Effector CD4-positive, alpha-beta T cell (primary cell): Measurements from ENCODE around the gene GOLGA6A.
A peak's percentile ranks its signal among the peaks of the same experiment; 100 is the strongest.
"Not testable (repeated sequence)": the region's sequence is repeated elsewhere in the genome, so short reads cannot be mapped to it uniquely, and the experiment has no call there.

Source experiments
- DNase-seq: peaks from one replicate; pipeline ENCODE4 v3.0.0-alpha.2; 2020

GOLGA6A gene

DNA sequence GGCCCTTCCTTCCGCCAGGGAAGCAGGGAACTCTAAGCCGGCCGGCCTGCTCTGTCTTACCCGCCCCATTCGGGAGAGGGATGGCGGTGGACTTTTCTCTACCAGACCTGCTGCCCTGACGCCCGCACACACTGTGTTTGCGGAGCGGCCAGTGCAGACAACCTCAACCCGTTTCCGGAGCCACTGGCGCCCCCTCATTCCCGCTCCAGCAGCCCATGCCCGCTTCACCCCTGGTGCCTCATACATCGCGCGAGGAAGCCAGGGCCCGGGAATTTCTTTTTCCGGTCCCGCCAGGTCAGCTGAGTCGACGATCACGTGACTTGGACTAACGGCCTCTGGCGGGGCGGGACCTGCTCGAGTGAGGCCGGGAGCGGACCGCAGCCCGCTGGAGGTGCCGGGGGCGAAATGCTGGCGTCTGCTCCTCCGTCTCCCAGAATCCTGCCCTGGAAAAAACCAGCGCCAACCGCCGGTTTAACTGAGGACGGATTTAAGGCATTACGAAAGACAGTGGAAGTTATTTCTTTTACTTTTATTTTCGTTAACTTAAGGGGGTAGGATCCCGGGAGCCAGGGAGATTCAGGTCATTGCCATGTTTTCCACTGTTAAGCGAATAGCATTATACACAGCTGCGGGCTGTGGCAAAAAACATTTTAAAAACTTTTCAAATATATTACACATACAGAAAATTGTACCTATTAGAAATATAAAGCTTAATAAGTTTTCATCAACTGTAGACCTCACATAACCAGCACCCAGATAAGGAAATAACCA lies 17.8 kb upstream of the GOLGA6A start:
- DNase-seq = peak; percentile 9

DNA sequence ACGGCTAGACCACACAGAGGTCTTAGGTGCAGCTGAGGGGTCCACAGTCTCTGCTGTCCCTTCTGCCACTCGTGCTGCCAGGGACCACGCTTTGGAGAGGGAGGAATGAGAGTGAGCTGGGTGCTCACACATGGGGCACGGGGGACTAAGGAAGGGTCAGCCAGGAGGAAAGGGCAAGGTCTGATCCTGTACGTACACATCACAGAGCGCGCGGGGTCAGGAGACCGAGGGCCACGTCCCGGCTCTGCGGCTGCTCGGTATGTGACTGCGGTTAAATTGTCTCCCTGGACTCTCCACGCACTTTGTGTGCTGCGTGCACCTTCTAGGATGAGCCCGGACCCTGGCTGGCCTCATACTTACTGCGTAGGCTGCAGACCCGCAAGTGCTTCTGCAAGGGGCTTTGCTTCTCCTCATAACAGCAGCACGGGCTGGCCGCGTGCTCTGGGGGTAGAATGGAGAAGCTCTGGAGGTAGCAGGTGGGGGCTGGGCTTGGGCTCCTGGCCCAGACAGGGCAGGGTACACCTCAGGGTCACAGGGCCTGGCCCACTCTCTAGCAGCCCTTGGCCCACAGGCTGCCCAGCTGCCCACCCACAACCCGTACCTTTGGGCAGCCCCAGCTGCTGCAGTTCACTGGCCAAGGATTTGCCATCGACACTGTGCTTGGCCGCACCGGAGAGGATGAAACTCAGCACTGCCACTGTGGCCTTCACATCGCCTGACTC lies 14.6 kb upstream of the GOLGA6A start:
- DNase-seq = not testable (repeated sequence)

DNA sequence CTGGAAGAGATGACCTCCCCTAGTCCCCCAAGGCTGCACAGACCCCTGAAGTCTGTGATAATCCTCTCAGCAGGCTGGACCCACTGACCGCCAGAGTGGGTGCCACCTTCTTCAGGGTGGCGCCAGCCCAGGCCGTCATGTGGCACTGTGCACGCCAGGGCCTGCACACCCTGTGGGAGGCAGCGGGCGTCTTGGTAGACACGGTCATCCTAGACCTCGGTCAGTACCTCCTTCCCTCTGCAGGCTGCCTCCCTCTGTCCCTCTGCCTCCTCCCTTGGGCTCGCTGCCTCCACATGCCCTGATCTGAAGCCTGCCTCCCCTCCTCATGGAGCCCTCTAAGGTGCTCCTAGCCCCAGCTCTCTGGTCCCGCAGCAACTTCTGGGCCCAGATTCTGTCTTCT lies 13.3 kb upstream of the GOLGA6A start:
- DNase-seq = not testable (repeated sequence)

DNA sequence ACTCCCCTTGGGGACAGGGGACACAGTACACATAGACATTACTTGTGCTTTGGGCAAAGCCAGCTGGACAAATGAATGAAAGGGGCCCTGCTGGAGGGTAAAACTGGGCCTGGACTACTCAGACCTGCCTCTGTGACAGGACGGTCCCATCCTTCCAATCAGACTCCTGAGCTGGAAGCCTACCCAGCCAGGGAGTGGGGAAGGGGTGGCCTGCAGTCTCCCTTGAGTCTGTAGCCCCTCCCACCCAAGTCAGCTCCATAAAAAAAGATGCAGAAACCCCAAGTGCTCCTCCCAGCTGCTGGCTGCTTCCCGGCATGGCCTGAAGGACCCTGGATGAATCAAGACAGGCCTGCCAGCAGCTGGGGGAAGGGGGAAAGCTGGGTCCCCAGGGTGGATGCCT lies 12.2 kb upstream of the GOLGA6A start:
- not testable (repeated sequence) for DNase-seq

DNA sequence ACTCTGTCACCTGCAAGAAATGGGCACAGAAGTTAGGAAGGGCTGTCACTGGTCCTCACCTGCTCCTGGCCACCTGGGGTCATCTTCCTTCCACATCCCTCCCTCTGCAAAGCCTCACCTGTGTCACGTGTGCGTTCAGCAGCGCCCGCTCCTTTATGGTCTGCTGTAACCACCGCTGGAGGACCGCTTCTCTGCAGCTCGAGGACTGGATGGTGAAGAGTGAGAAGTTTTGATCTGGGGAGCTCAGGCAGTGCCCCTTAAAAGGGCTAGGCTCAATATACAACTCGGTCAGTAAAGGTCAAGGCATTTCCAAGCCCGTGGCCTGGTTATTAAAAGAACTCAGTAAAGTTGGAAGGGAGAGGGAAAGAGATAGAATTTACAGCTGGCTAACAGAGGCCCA lies 6.6 kb downstream of the GOLGA6A start:
- DNase-seq = not testable (repeated sequence)

DNA sequence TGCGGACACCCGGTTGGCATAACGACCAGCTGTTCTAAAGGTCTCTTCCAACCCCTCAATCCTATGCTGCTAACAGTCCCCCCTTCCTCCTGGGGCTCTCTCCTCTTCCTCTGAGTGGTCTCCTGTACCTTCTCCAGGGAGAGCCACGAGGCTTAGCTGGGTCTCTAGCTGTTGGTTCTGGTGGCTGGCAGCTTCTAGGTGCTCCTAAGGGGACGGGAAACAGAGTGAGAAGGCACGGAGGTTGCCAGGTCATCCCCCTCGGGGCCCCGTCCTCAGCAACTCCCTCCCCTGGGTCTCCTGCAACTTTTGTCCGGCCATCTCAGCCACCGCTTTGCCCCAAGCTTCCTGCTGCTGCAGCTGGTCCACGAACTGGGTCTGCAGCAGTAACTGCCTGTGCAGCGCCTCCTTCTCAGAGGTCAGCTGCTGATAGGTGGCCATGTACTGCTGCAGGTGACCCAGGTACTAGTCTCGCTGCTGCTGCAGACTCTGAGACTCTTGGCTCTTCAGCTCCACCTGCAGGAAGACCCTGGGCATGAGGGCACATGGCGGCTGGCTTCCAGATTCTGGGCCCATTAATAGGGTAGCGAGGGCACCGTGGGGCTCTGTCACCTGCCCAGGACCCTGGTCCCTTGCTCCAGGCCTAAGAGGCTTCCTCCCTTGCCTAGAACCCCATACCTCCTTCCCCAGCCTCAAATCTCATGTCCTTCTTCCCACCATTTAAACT lies 9.6 kb downstream of the GOLGA6A start:
- not testable (repeated sequence) for DNase-seq

DNA sequence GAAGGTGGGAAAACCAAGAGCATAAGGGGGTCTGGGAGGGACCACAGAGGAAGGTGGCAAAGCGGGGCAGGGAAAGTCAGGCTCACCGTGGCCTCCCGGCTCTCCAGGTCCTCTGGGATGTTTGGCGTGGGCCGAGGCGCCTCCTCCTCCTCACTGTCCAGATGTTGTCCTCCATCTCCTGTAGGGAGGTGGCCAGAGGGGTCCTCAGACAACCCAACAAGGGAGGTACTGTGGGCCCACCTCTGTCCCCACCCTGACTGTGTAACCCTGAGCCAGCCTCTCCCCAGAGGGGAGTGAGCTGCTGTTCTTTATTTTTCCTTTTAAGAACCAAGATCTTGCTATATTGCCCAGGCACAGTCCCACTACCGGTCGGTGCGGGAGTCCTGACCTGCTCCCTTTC lies 10.2 kb downstream of the GOLGA6A start:
- not testable (repeated sequence) for DNase-seq

DNA sequence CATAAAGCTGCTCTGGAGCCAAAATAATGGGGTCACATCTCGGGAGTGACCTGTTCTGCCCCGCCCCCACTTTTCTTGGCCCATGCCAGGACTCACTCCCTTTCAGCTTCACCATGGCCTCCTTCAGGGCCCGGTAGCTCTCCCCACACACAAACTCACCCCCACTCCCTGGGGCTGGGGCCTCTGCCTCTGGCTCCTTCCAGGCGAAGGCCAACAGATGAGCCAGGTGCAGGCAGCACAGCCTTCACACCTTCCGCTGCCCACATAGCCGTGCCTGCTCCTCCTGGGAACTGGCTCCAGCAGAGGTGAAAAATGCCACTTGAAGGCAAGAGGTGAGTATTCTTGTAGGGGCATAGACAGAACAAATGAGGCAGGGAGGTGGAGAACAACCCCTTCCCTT lies 10.7 kb downstream of the GOLGA6A start:
- DNase-seq = not testable (repeated sequence)

DNA sequence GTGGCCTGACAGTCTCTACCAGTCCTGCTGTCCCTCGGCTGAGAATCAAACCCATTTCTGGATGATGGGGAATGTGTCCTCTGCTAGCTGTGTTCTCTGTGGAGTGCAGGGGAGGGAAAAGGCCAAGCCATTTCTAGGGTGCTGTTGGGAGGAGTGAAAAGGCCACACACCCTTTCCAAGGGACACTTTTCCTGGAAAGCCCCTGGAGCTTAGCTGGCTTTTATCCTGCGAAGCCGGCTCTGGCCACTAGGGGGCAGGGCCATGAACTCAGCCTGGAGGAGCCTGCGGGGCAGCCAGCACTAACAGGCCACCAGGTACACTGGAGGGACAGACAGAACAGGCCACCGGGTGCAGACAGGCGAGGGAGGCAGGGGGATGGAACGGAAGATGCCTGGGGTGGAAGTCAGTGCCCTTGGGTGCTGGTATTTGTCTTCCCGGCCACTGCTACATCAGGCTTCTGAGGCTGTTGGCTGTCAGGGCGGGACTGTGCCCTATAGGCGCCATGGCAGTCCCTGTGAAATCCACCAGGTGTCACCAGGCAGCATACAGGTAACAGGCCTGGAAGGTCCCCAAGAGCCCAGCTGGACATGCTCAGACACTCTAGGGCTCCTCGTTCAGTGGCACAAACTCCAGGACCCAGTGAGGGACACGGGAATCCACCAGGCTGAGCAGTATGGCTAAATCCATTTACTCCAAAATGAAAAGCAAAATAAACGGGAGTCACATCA lies 16.5 kb downstream of the GOLGA6A start:
- peak; percentile 18 for DNase-seq

DNA sequence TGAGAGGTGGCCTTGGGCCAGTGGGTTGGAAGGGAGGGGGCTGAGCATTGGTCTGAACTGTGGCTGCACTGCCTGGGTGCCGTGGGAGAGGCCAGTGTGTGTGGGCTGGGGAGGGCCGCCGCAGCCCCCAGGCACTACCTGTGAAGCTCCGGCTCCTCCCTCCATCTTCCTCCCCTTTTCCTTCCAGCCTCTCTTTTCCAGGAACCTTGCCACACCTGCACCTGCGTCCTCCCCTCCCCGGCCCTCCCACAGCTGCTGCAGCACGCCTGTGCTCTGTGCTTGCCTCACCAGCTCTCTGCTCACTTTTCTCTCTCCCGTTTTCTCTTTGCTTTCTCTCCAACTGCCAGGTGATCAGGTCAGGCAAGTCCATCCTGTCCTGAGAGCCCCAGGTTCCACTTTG lies 17.5 kb downstream of the GOLGA6A start:
- DNase-seq = not testable (repeated sequence)

DNA sequence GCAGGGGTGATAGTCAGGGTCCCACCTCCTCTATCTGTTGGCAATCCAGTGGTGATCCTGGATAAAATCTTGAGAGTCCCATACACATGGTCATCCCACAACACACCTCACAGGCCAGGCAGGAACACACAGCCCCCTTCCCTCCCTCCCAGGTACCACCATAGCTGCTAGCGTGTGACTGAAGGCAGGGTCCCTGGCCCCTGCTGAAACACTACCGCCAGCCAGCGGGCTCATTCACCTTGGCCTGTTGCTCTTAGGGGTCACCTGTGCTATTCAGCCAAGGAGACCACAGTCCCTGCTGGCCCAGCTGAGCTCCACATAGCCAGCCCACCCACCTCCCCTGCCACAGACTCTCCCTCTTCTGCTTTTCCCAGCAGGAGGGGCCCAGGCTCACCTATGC lies 18.2 kb downstream of the GOLGA6A start:
- DNase-seq = not testable (repeated sequence)

DNA sequence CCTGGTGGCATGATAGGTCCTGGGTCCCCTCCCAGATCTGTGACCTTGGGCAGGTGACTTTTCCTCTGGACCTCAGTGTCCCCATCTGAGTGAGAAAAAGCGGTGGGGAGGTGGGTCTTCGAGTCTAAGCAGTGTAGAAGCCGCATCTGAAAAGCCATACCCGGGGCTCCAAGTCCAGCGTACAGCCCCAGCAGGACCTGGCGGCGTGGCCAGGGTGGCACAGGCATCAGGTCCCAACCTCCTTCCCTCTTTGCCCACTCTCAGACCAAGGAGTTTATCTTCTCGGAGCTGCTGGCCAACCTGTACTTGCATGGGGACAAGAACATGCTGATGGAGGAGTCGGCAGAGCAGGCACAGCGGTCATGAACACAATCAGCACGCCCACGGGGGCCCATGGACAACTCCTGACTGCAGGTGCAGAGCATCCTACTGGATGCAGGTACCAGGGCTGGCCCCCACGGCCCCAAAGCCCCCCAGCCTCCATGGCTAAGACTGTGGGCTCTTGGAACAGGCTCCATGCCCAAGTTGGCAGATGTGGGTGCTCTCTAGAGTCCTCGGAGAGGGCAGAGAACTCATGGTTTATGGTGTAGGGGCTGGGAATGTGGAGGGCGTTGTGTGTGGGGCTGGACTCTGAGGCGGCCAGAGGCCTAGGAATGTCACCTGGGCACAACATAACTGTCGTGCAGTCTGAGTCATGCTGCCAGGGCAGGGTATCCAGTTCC lies 18.8 kb downstream of the GOLGA6A start:
- DNase-seq = not testable (repeated sequence)

DNA sequence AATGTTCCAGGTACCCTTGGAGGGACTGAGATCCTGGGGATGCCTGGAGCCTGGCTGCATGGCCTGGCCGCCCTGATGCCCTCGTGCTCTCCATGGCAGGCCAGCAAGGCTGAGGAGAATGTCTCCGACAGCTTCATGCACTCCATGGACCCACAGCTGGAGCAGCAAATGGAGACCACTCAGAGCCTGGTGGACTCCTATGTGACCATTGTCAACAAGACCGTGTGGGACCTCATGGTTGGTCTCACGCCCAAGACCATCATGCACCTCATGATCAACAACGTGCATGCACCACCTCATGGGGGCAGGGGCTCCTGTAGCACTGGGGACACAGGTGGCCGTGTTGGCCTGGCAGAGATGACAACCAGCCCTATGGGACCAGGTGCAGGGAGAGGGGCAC lies 19.7 kb downstream of the GOLGA6A start:
- DNase-seq = no peak

DNA sequence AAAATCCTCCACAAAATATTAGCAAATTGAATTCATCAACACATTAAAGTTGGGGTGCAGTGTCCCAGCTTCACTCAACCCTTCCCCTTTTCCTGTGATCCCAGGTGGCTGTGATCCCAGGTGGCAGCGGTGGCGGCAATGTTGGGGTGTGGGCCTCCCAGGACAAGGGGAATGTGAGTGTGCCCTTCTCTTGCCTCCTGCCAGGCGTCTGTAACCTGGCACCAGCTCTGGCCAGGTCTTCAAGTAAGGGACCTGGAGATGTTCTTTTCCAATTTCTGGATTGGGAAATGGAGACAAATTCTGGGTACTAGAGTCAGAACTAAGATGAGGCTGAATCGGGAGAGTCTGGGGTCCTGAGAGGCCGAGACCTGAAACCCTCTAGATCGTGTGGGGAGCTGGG lies 20.1 kb downstream of the GOLGA6A start:
- no peak for DNase-seq

DNA sequence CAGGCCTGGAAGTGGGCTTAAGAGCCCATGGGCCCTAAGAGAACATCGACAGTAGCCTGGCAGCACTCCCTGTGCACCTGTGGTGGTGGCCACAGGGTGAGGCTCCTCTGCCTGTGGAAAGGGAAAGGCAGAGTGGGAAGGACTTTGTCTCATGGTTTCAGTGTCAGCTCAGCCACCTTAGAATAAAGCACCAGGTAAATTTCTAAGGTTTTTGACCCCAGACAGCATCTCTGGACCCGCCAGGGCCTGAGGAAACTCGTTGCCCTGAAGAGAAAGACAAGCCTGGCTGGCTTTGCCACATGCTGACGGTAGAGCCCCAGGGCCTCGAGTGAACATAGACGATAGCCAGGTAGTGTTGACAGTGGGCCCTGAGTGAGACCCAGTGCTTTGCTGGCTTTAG lies 22.1 kb downstream of the GOLGA6A start:
- no peak for DNase-seq

DNA sequence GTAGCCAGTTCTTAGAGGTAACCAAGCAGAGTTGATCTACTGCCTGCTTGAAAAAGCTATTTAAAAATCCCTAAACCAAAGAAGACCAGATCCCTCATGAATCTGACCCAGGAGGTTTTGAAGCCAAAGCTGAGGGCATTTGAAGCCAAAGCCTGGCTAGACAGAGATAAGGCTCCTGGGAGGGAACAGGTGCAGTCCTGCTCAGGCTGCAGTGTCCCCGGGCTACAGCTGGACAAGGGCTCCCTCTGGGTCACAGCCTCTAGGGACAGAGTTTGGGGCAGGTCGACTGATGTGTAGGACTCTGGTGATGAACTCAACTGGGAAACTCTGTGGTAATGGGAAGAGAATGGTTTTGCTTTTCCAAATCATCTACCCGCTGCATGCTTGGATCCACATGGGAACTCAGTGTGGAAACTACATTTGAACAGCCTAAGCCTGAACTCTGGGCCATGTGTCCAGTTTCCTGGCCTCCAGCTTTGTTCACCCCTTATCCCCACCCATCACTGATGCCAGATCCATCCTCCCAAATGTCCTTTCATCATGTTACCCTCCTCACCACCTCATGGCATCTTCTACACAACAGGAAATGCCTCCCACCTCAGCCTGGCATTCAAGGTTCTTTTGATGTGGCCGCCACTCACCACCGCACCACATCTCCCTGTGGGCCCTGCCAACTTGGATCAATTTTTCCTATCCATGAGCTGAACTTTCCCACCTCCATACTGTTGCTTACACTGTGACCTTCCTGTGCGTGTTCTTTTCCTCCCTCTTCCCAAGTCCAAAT lies 23.1 kb downstream of the GOLGA6A start:
- DNase-seq = not testable (repeated sequence)

DNA sequence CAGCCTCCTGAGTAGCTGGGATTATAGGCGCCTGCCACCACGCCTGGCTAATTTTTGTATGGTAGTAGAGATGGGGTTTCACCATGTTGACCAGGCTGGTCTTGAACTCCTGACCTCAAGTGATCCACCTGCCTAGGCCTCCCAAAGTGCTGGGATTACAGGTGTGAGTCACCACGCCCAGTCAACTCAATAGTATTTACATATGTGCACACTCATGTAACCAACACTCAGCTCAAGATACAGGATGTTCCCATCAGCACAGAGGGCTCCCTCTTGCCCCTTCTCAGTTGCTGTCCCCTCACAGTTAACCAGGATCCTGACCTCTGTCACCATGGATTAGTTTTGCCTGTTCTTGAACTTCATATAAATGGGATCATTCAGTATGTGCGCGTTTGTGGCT lies 26.0 kb downstream of the GOLGA6A start:
- DNase-seq = not testable (repeated sequence)

DNA sequence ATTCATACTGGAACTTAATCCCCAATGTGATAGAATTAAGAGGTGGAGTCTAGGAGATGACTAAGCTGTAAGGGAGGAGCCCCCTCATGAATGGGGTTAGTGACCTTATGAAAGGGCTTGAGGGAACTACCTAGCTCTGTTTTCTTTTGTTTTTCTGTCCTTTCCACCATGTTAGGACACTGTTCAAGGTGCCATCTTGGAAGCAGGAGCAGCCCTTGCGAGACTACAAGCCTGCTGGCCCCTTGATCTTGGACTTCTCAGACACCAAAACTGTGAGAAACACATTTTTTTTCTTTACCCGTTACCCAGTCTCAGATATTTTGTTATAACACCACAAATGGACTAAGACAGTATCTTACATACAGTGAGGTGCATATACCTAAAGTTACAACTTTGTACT lies 26.5 kb downstream of the GOLGA6A start:
- no peak for DNase-seq

DNA sequence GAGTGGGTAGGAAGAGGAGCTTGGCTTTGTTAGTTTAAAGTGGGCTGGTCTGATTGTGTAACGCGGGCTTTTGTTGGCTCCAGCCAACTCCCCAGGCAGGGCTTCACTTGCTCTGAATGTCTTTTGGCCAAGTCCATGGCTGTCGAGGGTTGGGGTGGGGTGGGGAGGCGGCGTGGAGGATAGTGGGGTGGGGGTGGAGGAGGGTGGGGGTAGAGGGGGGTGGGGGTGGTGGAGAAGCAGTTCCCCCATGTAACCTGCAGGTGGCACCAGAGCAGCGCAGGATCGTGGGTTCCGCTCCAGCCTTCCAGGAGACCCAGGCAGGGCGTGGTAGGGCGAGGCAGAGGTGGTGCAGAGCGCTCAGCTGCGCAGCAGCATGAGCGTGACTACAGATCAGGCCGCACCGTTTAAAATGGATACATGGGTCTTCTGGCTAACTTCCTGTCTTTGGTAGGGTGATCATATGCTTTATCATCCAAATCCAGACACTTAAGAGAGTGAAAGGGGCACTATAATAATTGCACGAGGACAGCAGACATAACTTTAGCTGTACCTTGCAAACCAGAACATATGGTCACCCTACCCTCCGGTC lies 28.3 kb downstream of the GOLGA6A start:
- DNase-seq = peak; percentile 52

DNA sequence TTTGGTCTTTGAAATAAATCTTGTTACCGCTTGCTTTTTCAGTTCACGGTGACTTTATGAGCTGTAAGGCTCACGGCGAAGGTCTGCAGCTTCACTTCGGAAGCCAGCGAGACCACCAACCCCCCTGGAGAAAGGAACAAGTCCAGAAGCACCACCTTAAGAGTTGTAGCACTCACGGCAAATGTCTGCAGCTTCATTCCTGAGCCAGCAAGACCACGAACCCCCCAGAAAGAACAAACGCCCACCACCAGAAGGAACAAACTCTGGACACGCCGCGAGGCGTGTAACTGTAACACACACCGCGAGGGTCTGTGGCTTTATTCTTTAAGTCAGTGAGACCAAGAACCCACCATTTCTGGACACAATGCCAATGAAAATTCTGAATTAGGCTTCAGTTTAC lies 28.8 kb downstream of the GOLGA6A start:
- DNase-seq = no peak
